ENCODE results near the gene OAT. TPM values are rescaled to one million over a fixed set of nuclear protein-coding genes. Genes with fewer than 3 reads are reported as not detected.

Gene OAT
- total and polyA plus RNA-seq, 8 donors: 9.9 to 35.5 (median 20.5) TPM

DNA sequence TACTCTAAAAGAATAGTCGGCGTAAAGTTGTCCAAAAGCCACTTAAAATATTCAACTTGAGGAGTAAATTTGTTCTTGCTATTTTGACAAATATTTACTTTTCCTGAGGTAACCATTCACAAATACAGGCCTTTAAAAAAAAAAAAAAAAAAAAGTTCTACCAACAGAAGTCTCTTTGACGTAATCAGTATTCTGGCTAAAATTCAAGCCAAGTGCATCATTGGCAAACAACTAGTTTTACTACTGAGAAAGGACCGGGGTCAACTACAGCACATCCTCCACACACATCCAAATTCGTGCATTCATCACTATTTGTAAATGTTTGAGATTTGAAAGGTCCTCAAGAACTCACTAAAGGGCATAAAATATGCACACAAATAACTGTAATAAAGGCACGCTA lies 2.0 kb downstream of the OAT start:
- H3K4me1 ChIP-seq: peaks cover 13 to 27% (median 22%) of the 10 kb centered on the region in 3 donors
- no peaks in the 10 kb centered on the region for H3K27me3 ChIP-seq
- TF ChIP-seq, protein P1, sequence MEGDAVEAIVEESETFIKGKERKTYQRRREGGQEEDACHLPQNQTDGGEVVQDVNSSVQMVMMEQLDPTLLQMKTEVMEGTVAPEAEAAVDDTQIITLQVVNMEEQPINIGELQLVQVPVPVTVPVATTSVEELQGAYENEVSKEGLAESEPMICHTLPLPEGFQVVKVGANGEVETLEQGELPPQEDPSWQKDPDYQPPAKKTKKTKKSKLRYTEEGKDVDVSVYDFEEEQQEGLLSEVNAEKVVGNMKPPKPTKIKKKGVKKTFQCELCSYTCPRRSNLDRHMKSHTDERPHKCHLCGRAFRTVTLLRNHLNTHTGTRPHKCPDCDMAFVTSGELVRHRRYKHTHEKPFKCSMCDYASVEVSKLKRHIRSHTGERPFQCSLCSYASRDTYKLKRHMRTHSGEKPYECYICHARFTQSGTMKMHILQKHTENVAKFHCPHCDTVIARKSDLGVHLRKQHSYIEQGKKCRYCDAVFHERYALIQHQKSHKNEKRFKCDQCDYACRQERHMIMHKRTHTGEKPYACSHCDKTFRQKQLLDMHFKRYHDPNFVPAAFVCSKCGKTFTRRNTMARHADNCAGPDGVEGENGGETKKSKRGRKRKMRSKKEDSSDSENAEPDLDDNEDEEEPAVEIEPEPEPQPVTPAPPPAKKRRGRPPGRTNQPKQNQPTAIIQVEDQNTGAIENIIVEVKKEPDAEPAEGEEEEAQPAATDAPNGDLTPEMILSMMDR (IDR thresholded peaks at IDR 0.05): no peak
- FAIRE-seq (no peak), DNase-seq (peak in 1 of 6 donors; percentile 17), ATAC-seq (peak in 3 of 4 donors; percentile 2 to 24 (median 10))
- WGBS, 2 donors: 23 to 31% methylated on average over 6 of the region's 6 CpGs
- no peak overlapping the region for H3K27ac ChIP-seq
- H3K4me3 ChIP-seq: peak overlapping the region in 1 of 4 donors; percentile 97
- no peaks in the 10 kb centered on the region for H3K9me3 ChIP-seq
- intact Hi-C loops (cut with DNase I): no loop called here
- H3K36me3 ChIP-seq: no peaks in the 10 kb centered on the region

DNA sequence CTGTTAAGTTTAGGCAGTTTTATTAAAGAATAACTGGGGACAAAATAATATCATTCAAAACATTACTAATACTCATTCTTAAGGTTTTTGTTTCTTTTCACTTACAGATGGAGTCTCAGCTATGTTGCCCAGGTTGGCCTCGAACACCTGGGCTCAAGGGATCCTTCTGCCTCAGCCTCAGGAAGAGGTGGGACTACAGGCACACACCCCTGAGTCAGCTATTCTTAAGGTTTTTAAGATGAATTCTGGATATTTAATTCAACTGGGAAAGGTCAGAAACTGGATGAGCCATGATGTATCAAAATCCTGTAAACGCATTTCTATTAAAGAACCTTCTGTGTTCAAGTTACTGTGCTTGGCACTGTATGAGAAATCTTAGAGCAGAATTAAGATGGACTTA lies 3.5 kb downstream of the OAT start:
- Histone ChIP-seq H3K4me3 (no peak overlapping the region), H3K9me3 (no peaks in the 10 kb centered on the region), H3K4me1 (peaks cover 13 to 27% (median 22%) of the 10 kb centered on the region in 3 donors), H3K36me3 (no peaks in the 10 kb centered on the region), H3K27ac (no peak overlapping the region), H3K27me3 (no peaks in the 10 kb centered on the region)
- DNase-seq (no peak), FAIRE-seq (no peak), ATAC-seq (no peak)
- TF ChIP-seq, protein P1 (IDR thresholded peaks at IDR 0.05): no peak
- WGBS, 2 donors: 87 to 92% methylated on average over 2 of the region's 2 CpGs
- intact Hi-C loops (cut with DNase I): no loop called here

DNA sequence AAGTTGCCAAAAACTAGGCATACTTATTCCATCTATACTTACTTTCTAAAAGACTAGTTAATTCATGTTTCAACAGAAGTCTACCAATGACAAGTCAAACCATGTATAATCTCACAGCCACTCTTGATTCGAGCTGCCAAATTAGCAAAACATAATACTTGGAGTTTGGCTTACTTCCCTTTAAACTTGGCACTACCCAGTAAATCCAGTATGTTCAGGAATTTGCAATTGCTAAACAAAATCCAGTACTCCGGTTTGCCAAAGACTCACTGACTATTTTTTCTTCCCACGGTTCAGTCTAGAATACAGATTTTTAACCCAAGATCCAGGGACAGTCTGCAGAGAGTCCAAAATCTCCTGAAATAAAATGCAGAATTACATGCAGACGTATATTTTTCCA lies 4.6 kb downstream of the OAT start:
- DNase-seq (no peak), ATAC-seq (no peak), FAIRE-seq (no peak)
- Histone ChIP-seq H3K4me1 (peaks cover 13 to 27% (median 22%) of the 10 kb centered on the region in 3 donors), H3K4me3 (no peak overlapping the region), H3K9me3 (no peaks in the 10 kb centered on the region), H3K27ac (peak overlapping the region in 1 of 4 donors; percentile 5), H3K27me3 (no peaks in the 10 kb centered on the region), H3K36me3 (peaks cover 0 to 2% (median 0%) of the 10 kb centered on the region in 3 donors)
- TF ChIP-seq, protein P1 (IDR thresholded peaks at IDR 0.05): no peak
- intact Hi-C loops (cut with DNase I): no loop called here
- 17 to 22% methylated on average over 4 of the region's 4 CpGs for WGBS, 2 donors

DNA sequence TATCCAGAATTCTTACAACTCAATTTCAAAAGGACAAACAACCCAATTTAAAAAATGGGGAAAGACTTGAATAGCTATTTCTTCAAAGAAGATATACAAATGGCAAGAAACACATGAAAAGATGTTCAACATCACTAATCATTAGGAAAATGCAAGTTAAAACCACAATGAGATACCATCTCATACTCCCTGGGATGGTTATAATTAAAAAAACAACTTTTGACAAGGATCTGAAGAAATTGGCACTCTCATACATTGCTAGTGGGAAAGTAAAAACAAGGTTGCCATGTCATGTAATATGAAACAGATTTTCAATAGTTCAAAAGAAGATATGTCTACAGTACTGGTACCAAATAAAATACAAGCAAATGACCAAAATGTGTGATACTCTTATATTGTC lies 9.0 kb downstream of the OAT start:
- H3K4me1 ChIP-seq: peaks cover 9 to 12% (median 12%) of the 10 kb centered on the region in 3 donors
- no peak overlapping the region for H3K4me3 ChIP-seq
- ATAC-seq (no peak), DNase-seq (no peak), FAIRE-seq (no peak)
- no peaks in the 10 kb centered on the region for H3K27me3 ChIP-seq
- H3K9me3 ChIP-seq: no peaks in the 10 kb centered on the region
- intact Hi-C loops (cut with DNase I): no loop called here
- TF ChIP-seq, protein P1 (IDR thresholded peaks at IDR 0.05): no peak
- H3K27ac ChIP-seq: no peak overlapping the region
- H3K36me3 ChIP-seq: peaks cover 3 to 19% (median 11%) of the 10 kb centered on the region in 3 donors

DNA sequence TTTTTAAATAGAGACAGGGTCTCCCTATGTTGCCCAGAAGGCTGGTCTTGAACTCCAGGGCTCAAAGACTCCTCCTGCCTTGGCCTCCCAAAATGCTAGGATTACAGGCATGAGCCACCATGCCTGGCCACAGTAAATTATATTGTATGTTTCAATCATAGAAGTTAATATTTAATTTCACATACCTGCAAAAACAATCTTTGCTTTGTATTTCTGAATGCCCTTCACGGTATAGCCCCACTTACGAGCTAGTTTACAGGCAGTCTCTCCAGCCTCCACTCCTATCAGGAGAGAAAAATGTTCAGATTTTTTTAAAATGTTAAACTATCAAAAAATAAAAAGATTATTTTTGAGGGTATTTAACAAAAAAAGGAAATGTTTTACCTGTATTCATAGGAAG lies 10.4 kb downstream of the OAT start:
- no peak overlapping the region for H3K4me3 ChIP-seq
- peaks cover 3 to 28% (median 16%) of the 10 kb centered on the region in 3 donors for H3K36me3 ChIP-seq
- H3K9me3 ChIP-seq: no peaks in the 10 kb centered on the region
- WGBS, 2 donors: 62 to 69% methylated on average over 2 of the region's 2 CpGs
- no peak for ATAC-seq
- TF ChIP-seq, protein P1 (IDR thresholded peaks at IDR 0.05): no peak
- FAIRE-seq: no peak
- H3K27ac ChIP-seq: no peak overlapping the region
- no peak for DNase-seq
- intact Hi-C loops (cut with DNase I): no loop called here
- peaks cover 0 to 5% (median 0%) of the 10 kb centered on the region in 3 donors for H3K4me1 ChIP-seq
- no peaks in the 10 kb centered on the region for H3K27me3 ChIP-seq
